Kidney epithelial cell (primary cell): ENCODE data around the gene HS3ST3A1. TPM values are rescaled to one million over a fixed set of nuclear protein-coding genes. Genes with fewer than 3 reads are reported as not detected.
"Not testable (repeated sequence)": the region's sequence is repeated elsewhere in the genome, so short reads cannot be mapped to it uniquely, and the experiment has no call there.

ENCODE experiments used
- DNase-seq: peaks from one replicate; pipeline ENCODE4 v3.0.0-alpha.2; 2010; ENCODE audit warnings: low read depth
- H3K27me3 ChIP-seq: 2 replicates; pipeline ENCODE4 v1.6.0; 2011; ENCODE audit warnings: low read length; ENCODE audit not compliant: control insufficient read depth, insufficient read depth
- H3K36me3 ChIP-seq: 2 replicates; pipeline ENCODE4 v1.5.1; 2011; ENCODE audit warnings: low read length; ENCODE audit not compliant: control insufficient read depth, insufficient read depth
- H3K4me3 ChIP-seq: 2 replicates; pipeline ENCODE4 v1.5.1; 2011; ENCODE audit warnings: low read depth, mild to moderate bottlenecking, control low read depth, low read length
- CTCF ChIP-seq: IDR thresholded peaks from 2 replicates; pipeline ENCODE4 v1.5.1; 2011; ENCODE audit warnings: mild to moderate bottlenecking, moderate library complexity, low read length, control low read depth, inconsistent platforms; ENCODE audit not compliant: insufficient read depth, poor library complexity, severe bottlenecking
- total RNA-seq: library from RNA; depleted of rRNA; stranded (reverse); fragments of >200 nt; gene quantifications from 2 replicates; pipeline ENCODE4 v1.2.3, GENCODE V29; 2015

The HS3ST3A1 gene
- total RNA-seq, 1 donor from 2014 or later: 38.4 TPM

DNA sequence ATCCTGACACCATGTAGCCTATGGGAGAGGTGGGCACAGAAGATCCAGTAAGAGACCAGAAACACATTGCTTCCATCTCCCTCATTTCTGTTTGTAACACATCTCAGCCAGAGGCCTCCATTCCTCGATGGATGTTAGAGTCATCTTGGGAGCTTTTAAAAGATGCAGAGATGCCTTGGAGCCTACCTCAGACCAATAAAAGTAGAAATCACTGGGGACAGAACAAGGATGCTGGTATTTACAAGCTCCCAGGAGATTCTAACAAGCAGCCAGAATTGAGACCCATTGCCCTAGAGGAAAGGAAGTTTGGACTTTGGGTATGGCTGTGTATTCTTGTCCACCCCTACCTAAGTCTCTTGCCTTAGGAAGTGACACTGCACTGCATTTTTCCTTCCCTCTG lies 40.8 kb downstream of the HS3ST3A1 start:
- Histone ChIP-seq H3K27me3 (no peaks in the 10 kb centered on the region), H3K36me3 (no peaks in the 10 kb centered on the region), H3K4me3 (no peak overlapping the region)
- TF ChIP-seq CTCF: no peak
- no peak for DNase-seq

DNA sequence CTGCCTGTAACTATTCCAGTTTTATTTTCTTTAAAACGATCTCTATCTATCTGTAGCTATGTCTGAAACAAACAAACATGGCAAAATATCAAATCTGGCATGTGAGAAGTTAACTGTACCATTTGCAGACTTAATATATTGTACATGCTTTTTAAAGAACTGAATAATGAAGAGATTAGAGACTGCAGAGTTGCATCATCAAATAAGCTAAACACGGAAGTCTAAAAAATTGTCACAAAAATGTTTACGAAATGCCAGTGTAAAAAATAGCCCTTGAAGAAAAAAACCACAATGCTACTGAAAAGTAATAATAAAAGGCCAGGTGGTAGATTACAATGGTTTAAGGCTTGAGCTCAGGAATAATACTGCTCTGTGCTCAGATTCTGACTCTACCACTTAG lies 43.1 kb downstream of the HS3ST3A1 start:
- DNase-seq: no peak
- TF ChIP-seq CTCF: no peak
- H3K36me3 ChIP-seq: no peaks in the 10 kb centered on the region
- no peaks in the 10 kb centered on the region for H3K27me3 ChIP-seq
- H3K4me3 ChIP-seq: no peak overlapping the region

- no peak for DNase-seq
- no peak overlapping the region for H3K4me3 ChIP-seq
These were observed 44.7 kb downstream of the HS3ST3A1 start for GRCh38 chr17:13557077-13557476.

GRCh38 chr17:13554231-13554630 lies 47.5 kb downstream of the HS3ST3A1 start:
- no peak for TF ChIP-seq CTCF
- peaks cover 2% of the 10 kb centered on the region for H3K36me3 ChIP-seq
- no peak for DNase-seq
- no peaks in the 10 kb centered on the region for H3K27me3 ChIP-seq
- no peak overlapping the region for H3K4me3 ChIP-seq

More at GRCh38 chr17:13557077-13557476, 44.7 kb downstream of the HS3ST3A1 start:
- Histone ChIP-seq H3K27me3 (no peaks in the 10 kb centered on the region), H3K36me3 (peaks cover 2% of the 10 kb centered on the region)
- TF ChIP-seq CTCF: no peak

DNA sequence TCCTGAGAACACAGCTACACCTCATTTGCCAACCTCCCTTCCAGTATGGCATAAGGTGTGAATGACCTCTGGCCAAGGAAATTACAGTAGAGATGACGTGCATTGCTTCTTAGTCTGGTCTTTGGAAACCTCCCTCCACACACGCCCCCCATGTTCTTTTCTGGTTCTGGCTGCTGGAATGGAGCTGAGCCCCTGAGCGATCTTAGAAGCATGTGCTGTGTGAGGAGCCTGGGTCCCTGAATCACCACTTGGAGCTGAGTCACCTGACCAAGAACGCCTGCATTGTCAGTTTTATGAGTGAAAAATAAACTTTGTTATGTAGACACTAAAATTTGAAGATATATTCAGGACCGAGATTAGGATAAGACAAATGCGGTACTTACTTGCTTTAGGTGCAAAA lies 51.4 kb downstream of the HS3ST3A1 start:
- TF ChIP-seq CTCF: no peak
- Histone ChIP-seq H3K4me3 (no peak overlapping the region), H3K36me3 (peaks cover 2% of the 10 kb centered on the region), H3K27me3 (no peaks in the 10 kb centered on the region)
- no peak for DNase-seq

GRCh38 chr17:13548576-13548975 lies 53.2 kb downstream of the HS3ST3A1 start:
- H3K4me3 ChIP-seq, H3K27me3 ChIP-seq, H3K36me3 ChIP-seq, DNase-seq: not testable (repeated sequence)

DNA sequence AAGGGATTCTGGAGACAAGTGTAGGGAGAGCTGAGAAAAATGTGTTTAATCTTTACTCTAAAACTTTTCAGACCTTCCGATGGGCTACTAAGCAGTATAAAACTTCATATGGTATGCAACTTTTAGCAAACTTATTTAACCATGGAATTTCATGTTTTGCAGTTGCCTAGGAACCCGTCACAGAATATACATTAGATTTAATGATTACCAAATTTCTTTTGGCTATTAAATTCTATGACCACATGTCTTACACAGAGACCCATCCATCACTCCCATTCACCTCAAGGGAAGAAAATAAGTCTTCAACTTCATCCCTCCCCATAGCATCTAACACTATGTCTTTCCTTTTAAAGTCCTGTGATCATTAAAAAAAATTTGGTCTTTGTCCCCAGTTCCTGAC lies 54.9 kb downstream of the HS3ST3A1 start:
- H3K4me3 ChIP-seq: no peak overlapping the region
- no peak for DNase-seq
- H3K27me3 ChIP-seq: no peaks in the 10 kb centered on the region
- peaks cover 1% of the 10 kb centered on the region for H3K36me3 ChIP-seq
- no peak for TF ChIP-seq CTCF
